Kidney (tissue), 14 donors: ENCODE data around the gene MED25. TPM values are rescaled to one million over a fixed set of nuclear protein-coding genes. Genes with fewer than 3 reads are reported as not detected.

Experiments
- DNase-seq, 5 donors: peaks; one replicate each; pipeline ENCODE4 v3.0.0-alpha.2; 2013 to 2020
- FAIRE-seq: peaks from 2 replicates; lab custom pipeline; 2012; peaks lifted over from hg19 to GRCh38; lab: Jason Lieb, UNC
- H3K27ac ChIP-seq, 2 donors: one replicate each; pipeline ENCODE4 v1.7.0; 2013; ENCODE audit warnings: low read depth in 2 of 2, low read length in 2 of 2, inconsistent platforms in 1 of 2
- H3K27me3 ChIP-seq: one replicate; pipeline ENCODE4 v1.7.1; 2013; ENCODE audit warnings: low read length, inconsistent platforms; ENCODE audit not compliant: control insufficient read depth, insufficient read depth
- H3K36me3 ChIP-seq, 3 donors: one replicate each; pipeline versions ENCODE4 v1.7.0 to v1.7.1; 2013; ENCODE audit warnings: low read length in 3 of 3, control low read depth in 1 of 3, inconsistent platforms in 1 of 3; ENCODE audit not compliant: insufficient read depth in 3 of 3, control insufficient read depth in 2 of 3
- H3K4me1 ChIP-seq, 3 donors: one replicate each; pipeline versions ENCODE4 v1.7.0 to v1.7.1; 2013; ENCODE audit warnings: low read length in 3 of 3, inconsistent platforms in 1 of 3, low read depth in 1 of 3; ENCODE audit not compliant: control insufficient read depth in 2 of 3, insufficient read depth in 2 of 3
- H3K4me3 ChIP-seq, 3 donors: one replicate each; pipeline versions ENCODE4 v1.7.0 to v1.8.1; 2013; ENCODE audit warnings: low read length in 3 of 3, control low read depth in 1 of 3, inconsistent platforms in 1 of 3
- H3K9ac ChIP-seq, 3 donors: one replicate each; pipeline versions ENCODE4 v1.7.0 to v1.7.1; 2013; ENCODE audit warnings: low read length in 3 of 3, control low read depth in 1 of 3, inconsistent platforms in 1 of 3
- H3K9me3 ChIP-seq, 3 donors: one replicate each; pipeline versions ENCODE4 v1.7.0 to v1.7.1; 2013; ENCODE audit warnings: low read length in 3 of 3, control low read depth in 1 of 3, inconsistent platforms in 1 of 3; ENCODE audit not compliant: control insufficient read depth in 2 of 3, insufficient read depth in 1 of 3
- intact Hi-C: fragments of 100-400 bp; cut with DNase I; formaldehyde crosslinking; loops from one replicate; pipeline ENCODE4 v1.11.1; 2022
- polyA plus RNA-seq: library from polyadenylated mRNA; stranded (reverse); fragments of 350-450 nt; fragmentation: Illumina TruSeq; extraction: RNeasy Lipid Tissue Mini Kit (QIAGEN cat#74804); gene quantifications from one replicate; pipeline ENCODE4 v1.2.3, GENCODE V29; 2014; ENCODE audit warnings: low read depth, low replicate concordance; ENCODE audit not compliant: insufficient read depth
- total RNA-seq: library from RNA; stranded (reverse); fragmentation: NEBNext Ultra II Directional; extraction: Animal tissue kit (Norgen Biotek cat#: 25700); gene quantifications from one replicate; pipeline ENCODE4 v1.2.1, GENCODE V29; 2021
- TF ChIP-seq, protein P1 (sequence below): IDR thresholded peaks from 3 replicates; pipeline ENCODE4 v1.5.1; 2012; ENCODE audit warnings: mild to moderate bottlenecking, moderate library complexity, borderline replicate concordance; ENCODE audit not compliant: insufficient read depth; ENCODE audit errors: extremely low read depth
- donor health status: control.
- donor health status: control.
- donor health status: control.
- donor health status: control.
- donor health status: control.
- donor health status: DM: yes; HTN: yes; CAD: no.
- donor health status: Normal renal cell carcinoma (clear cell type).

The MED25 gene
- total and polyA plus RNA-seq, 2 donors from 2014 or later = 37.3 to 53.2 TPM

- no peaks in the 10 kb centered on the region for H3K27me3 ChIP-seq
- FAIRE-seq = no peak
- TF ChIP-seq, protein P1, sequence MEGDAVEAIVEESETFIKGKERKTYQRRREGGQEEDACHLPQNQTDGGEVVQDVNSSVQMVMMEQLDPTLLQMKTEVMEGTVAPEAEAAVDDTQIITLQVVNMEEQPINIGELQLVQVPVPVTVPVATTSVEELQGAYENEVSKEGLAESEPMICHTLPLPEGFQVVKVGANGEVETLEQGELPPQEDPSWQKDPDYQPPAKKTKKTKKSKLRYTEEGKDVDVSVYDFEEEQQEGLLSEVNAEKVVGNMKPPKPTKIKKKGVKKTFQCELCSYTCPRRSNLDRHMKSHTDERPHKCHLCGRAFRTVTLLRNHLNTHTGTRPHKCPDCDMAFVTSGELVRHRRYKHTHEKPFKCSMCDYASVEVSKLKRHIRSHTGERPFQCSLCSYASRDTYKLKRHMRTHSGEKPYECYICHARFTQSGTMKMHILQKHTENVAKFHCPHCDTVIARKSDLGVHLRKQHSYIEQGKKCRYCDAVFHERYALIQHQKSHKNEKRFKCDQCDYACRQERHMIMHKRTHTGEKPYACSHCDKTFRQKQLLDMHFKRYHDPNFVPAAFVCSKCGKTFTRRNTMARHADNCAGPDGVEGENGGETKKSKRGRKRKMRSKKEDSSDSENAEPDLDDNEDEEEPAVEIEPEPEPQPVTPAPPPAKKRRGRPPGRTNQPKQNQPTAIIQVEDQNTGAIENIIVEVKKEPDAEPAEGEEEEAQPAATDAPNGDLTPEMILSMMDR = no peak
- no peak overlapping the region for H3K27ac ChIP-seq
- H3K36me3 ChIP-seq = peaks cover 0 to 31% (median 9%) of the 10 kb centered on the region in 3 donors
- peaks cover 0 to 9% (median 6%) of the 10 kb centered on the region in 3 donors for H3K4me1 ChIP-seq
- H3K9ac ChIP-seq = no peak overlapping the region
- peak in 1 of 5 donors; percentile 75 for DNase-seq
- H3K4me3 ChIP-seq = no peak overlapping the region
- intact Hi-C loops = no loop called here
- H3K9me3 ChIP-seq = no peaks in the 10 kb centered on the region
Measured at GRCh38 chr19:49857061-49857837, 39.2 kb downstream of the MED25 start.

DNA sequence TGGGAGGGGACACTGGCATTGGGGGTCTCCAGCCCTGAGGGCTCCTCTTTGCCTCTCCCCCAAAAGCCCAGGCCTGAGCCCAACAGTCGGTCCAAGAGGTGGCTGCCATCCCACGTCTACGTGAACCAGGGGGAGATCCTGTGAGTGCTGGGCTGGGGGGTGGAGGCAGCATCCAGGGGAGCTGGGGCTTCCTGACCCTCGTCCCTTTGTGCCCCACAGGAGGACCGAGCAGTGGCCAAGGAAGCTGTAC, 39.7 kb downstream of the MED25 start:
- H3K27ac ChIP-seq = no peak overlapping the region
- no peak overlapping the region for H3K4me3 ChIP-seq
- H3K9me3 ChIP-seq = no peaks in the 10 kb centered on the region
- DNase-seq = peak in 1 of 5 donors; percentile 52
- H3K27me3 ChIP-seq = no peaks in the 10 kb centered on the region
- H3K4me1 ChIP-seq = peaks cover 0 to 4% (median 2%) of the 10 kb centered on the region in 3 donors
- no peak overlapping the region for H3K9ac ChIP-seq
- TF ChIP-seq, protein P1 = no peak
- intact Hi-C loops = no loop called here
- peaks cover 0 to 31% (median 9%) of the 10 kb centered on the region in 3 donors for H3K36me3 ChIP-seq
- no peak for FAIRE-seq

DNA sequence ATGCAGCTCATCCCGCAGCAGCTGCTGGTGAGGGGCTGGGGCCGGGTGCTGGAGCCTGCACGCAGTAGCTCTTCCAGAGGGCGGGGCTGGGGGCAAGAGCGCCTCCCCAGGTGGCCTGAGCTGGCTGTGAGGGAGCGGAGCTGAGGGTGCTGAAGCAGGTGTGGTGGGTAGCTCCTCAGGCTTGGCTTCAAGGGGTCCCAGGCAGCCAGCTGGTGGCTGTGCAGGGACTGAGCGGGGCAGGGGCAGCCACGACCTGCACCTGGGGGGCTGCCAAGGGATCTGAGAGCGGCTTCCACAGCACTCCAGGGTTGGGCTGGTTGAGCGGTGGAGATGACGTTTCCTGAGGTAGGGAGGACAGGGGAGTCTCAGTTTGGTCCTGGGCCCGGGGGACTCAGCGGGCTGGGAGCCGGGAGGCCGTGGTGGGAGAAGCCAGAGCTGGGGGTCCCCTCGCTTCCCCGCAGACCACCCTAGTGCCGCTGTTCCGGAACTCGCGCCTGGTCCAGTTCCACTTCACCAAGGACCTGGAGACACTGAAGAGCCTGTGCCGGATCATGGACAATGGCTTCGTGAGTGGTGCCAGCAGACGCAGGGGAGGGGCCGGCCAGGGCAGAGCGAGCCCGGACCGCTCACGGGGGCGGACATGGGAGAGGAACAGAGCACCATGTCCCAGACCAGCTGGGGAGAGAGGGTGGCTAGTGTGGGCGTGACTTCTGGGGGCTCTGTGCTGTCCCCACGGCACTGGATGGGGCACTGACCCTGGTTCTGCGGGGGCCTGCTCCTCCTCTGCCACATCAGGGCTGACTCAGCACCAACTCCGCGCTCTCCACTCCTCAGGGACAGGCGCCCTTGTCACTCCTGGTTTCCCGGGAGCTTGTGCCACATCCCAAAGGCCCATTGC, 40.2 kb downstream of the MED25 start:
- intact Hi-C loops = no loop called here
- FAIRE-seq (no peak), DNase-seq (peak in 1 of 5 donors; percentile 54)
- H3K27ac ChIP-seq = no peak overlapping the region
- no peak overlapping the region for H3K9ac ChIP-seq
- TF ChIP-seq, protein P1 = no peak
- peaks cover 0 to 3% (median 0%) of the 10 kb centered on the region in 3 donors for H3K4me1 ChIP-seq
- H3K9me3 ChIP-seq = no peaks in the 10 kb centered on the region
- H3K36me3 ChIP-seq = peaks cover 0 to 34% (median 9%) of the 10 kb centered on the region in 3 donors
- no peak overlapping the region for H3K4me3 ChIP-seq
- no peaks in the 10 kb centered on the region for H3K27me3 ChIP-seq
